Esophagus squamous epithelium (tissue), 5 donors: ENCODE data around the gene MOB3A. TPM values are rescaled to one million over a fixed set of nuclear protein-coding genes. Genes with fewer than 3 reads are reported as not detected.

Experiments
- DNase-seq: peaks from one replicate; lab custom pipeline; 2025; lab: John Stamatoyannopoulos, UW
- H3K27ac ChIP-seq, 4 donors: fragments of 200-600 bp; sonication (generic); one replicate each; pipeline ENCODE4 v1.5.1; 2016 to 2019; ENCODE audit warnings: mild to moderate bottlenecking in 1 of 4
- H3K27me3 ChIP-seq, 4 donors: fragments of 200-600 bp; sonication (generic); 1 replicate in 3 of 4; 2 replicates in 1 of 4; pipeline versions ENCODE4 v1.5.1 to v1.6.0; 2017 to 2021; ENCODE audit warnings: antibody characterized with exemption in 1 of 4
- H3K36me3 ChIP-seq, 3 donors: fragments of 200-600 bp; sonication (generic); one replicate each; pipeline ENCODE4 v1.5.1; 2016 to 2019
- H3K4me1 ChIP-seq, 3 donors: fragments of 200-600 bp; sonication (generic); one replicate each; pipeline ENCODE4 v1.5.1; 2017 to 2019
- H3K4me3 ChIP-seq, 4 donors: fragments of 200-600 bp; sonication (generic); 1 replicate in 3 of 4; 2 replicates in 1 of 4; pipeline ENCODE4 v1.5.1; 2016 to 2019; ENCODE audit warnings: mild to moderate bottlenecking in 2 of 4, moderate library complexity in 1 of 4
- H3K9me3 ChIP-seq, 3 donors: fragments of 200-600 bp; sonication (generic); one replicate each; pipeline ENCODE4 v1.5.1; 2016 to 2019
- POLR2A ChIP-seq, 4 donors: fragments of 450-650 bp; IDR thresholded peaks; one replicate each; pipeline ENCODE4 v1.6.1; 2017; ENCODE audit warnings: antibody characterized with exemption in 4 of 4, mild to moderate bottlenecking in 4 of 4, moderate library complexity in 3 of 4
- WGBS, 2 donors: methylation state at CpG; one replicate each; pipeline ENCODE4 v1.1.5; 2018; 5-methylcytosine and 5-hydroxymethylcytosine counted together
- intact Hi-C: fragments of 100-400 bp; cut with DNase I; formaldehyde crosslinking; loops from one replicate; pipeline ENCODE4 v1.15.0; 2022
- total RNA-seq, 4 donors: library from RNA; depleted of rRNA; stranded (reverse); fragments of >200 nt; gene quantifications; one replicate each; pipeline ENCODE4 v1.1.0, GENCODE V29; 2016
- TF ChIP-seq, protein P1 (sequence below), 6 experiments: fragments of 450-650 bp in 4 of 6; fragments of 200-600 bp in 2 of 6; sonication (generic) in 2 of 6; IDR thresholded peaks; one replicate each; pipeline ENCODE4 v1.5.1; 2016 to 2019; ENCODE audit warnings: antibody characterized with exemption in 6 of 6, mild to moderate bottlenecking in 4 of 6, moderate library complexity in 4 of 6
- donor health status: DM: yes; HTN: yes; CAD: no.

Gene MOB3A
- total RNA-seq, 4 donors from 2014 or later = 22.9 to 26.9 (median 23.6) TPM

DNA sequence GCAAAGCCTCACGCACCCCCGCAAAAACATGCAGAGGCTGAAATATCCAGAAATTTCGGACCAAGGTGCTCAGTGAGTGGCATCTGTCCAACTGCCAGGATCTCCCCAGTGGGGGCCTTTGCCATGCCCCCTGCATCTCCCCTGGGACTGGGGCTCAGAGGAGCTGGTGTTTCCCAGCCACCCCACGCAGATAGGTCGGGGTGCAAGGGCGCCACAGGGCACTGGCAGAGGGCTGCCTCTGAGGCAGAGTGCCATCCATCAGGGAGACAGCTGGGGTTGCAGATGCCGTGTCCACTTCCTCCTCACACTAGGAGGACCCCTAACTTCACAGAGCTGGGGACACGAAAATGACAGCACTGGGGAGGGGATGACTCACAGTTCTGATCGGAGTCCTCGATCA, 26.9 kb upstream of the MOB3A start:
- intact Hi-C loops = no loop called here
- TF ChIP-seq, protein P1, sequence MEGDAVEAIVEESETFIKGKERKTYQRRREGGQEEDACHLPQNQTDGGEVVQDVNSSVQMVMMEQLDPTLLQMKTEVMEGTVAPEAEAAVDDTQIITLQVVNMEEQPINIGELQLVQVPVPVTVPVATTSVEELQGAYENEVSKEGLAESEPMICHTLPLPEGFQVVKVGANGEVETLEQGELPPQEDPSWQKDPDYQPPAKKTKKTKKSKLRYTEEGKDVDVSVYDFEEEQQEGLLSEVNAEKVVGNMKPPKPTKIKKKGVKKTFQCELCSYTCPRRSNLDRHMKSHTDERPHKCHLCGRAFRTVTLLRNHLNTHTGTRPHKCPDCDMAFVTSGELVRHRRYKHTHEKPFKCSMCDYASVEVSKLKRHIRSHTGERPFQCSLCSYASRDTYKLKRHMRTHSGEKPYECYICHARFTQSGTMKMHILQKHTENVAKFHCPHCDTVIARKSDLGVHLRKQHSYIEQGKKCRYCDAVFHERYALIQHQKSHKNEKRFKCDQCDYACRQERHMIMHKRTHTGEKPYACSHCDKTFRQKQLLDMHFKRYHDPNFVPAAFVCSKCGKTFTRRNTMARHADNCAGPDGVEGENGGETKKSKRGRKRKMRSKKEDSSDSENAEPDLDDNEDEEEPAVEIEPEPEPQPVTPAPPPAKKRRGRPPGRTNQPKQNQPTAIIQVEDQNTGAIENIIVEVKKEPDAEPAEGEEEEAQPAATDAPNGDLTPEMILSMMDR (IDR thresholded peaks at IDR 0.05) = no peak
- TF ChIP-seq POLR2A (IDR thresholded peaks at IDR 0.05) = no peak
- WGBS, 2 donors = 90 to 91% methylated on average over 6 to 8 of the region's 10 CpGs
- H3K36me3 ChIP-seq = peaks cover 51 to 100% (median 59%) of the 10 kb centered on the region in 3 donors
- DNase-seq = no peak
- no peak overlapping the region for H3K4me3 ChIP-seq
- H3K9me3 ChIP-seq = no peaks in the 10 kb centered on the region
- no peak overlapping the region for H3K27ac ChIP-seq
- H3K27me3 ChIP-seq = no peaks in the 10 kb centered on the region
- no peaks in the 10 kb centered on the region for H3K4me1 ChIP-seq

DNA sequence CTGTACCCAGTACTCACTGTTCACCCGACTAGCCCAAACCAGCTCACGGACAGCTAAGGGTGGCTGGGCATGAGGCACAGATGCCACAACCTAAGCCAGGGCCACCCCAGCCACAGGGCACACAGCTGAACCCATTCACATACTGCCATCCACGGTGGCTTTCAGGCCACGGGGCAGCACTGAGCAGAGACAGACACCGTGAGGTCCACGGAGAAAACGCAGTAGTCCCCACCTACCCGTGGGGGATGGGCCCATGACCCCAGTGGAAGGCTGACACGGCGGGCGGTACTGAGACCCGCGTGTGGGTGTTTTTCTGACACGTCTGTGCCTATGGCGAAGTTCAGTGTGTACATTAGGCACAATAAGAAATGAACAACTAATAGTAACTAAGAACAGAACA, 26.1 kb upstream of the MOB3A start:
- Histone ChIP-seq H3K4me1 (no peaks in the 10 kb centered on the region), H3K36me3 (peaks cover 58 to 100% (median 67%) of the 10 kb centered on the region in 3 donors), H3K4me3 (no peak overlapping the region), H3K9me3 (no peaks in the 10 kb centered on the region), H3K27me3 (no peaks in the 10 kb centered on the region), H3K27ac (no peak overlapping the region)
- no peak for DNase-seq
- TF ChIP-seq, protein P1 (IDR thresholded peaks at IDR 0.05) = no peak
- no peak for TF ChIP-seq POLR2A (IDR thresholded peaks at IDR 0.05)
- intact Hi-C loops = no loop called here
- 89 to 96% methylated on average over 8 to 9 of the region's 15 CpGs for WGBS, 2 donors

DNA sequence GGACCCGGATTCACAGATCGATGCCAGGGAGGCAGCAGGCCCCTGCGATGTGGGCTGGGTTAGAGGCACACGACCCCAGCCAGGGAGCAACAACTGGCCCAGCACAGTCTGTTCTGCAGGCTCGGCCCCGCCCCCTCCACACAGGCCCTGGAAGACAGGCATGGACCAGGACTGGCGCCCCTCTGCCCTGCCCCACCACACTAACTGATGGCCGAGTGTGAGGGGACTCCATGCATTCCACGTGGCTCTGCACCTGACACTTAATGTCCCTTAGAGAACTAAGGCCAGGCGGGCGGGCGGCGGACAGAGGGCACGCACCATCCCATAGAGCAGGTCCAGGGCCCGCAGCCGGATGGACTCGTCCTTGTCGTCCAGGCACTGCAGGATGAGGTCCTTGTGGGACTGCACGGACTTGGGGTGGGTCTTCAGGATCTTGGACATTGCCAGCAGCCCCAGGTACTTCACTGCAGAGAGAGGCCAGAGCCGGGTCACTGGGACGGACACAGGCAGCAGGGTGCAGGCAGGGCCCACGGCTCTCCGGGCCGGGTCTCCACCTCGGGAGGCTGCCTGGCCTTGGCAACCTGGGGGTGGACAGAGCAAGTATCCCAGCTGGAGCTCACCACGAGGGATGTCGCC, 25.4 kb upstream of the MOB3A start:
- H3K36me3 ChIP-seq = peaks cover 62 to 100% (median 68%) of the 10 kb centered on the region in 3 donors
- DNase-seq = no peak
- intact Hi-C loops = no loop called here
- no peaks in the 10 kb centered on the region for H3K9me3 ChIP-seq
- H3K27ac ChIP-seq = no peak overlapping the region
- H3K4me3 ChIP-seq = no peak overlapping the region
- TF ChIP-seq, protein P1 (IDR thresholded peaks at IDR 0.05) = no peak
- no peak for TF ChIP-seq POLR2A (IDR thresholded peaks at IDR 0.05)
- H3K27me3 ChIP-seq = no peaks in the 10 kb centered on the region
- H3K4me1 ChIP-seq = no peaks in the 10 kb centered on the region
- no CpG with 5 or more reads among the region's 27 CpGs for WGBS, 2 donors

DNA sequence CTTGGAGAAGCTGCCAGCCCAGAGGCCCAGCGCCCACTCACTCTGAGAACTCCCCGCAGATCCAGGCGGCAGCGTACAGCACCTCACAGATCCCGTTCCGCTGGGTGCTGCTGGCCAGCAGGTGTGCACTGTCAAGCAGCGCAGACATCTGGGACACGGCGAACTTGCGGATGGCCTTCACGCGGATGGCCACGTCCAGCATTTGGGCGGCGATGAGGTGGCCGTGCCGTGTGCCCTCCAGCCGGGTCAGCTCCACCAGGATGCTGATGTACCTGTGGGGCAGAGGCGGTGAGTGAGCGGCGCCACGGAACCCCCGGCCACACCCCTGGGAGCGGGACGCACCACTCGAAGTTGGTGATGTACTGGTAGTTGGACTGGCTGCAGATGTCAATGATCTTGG, 24.7 kb upstream of the MOB3A start:
- intact Hi-C loops = no loop called here
- Histone ChIP-seq H3K36me3 (peaks cover 69 to 100% (median 74%) of the 10 kb centered on the region in 3 donors), H3K27ac (no peak overlapping the region), H3K4me3 (no peak overlapping the region), H3K4me1 (no peaks in the 10 kb centered on the region), H3K9me3 (no peaks in the 10 kb centered on the region), H3K27me3 (no peaks in the 10 kb centered on the region)
- no peak for TF ChIP-seq POLR2A (IDR thresholded peaks at IDR 0.05)
- TF ChIP-seq, protein P1 (IDR thresholded peaks at IDR 0.05) = no peak
- WGBS, 2 donors = 85 to 93% methylated on average over 8 to 13 of the region's 26 CpGs
- DNase-seq = no peak

DNA sequence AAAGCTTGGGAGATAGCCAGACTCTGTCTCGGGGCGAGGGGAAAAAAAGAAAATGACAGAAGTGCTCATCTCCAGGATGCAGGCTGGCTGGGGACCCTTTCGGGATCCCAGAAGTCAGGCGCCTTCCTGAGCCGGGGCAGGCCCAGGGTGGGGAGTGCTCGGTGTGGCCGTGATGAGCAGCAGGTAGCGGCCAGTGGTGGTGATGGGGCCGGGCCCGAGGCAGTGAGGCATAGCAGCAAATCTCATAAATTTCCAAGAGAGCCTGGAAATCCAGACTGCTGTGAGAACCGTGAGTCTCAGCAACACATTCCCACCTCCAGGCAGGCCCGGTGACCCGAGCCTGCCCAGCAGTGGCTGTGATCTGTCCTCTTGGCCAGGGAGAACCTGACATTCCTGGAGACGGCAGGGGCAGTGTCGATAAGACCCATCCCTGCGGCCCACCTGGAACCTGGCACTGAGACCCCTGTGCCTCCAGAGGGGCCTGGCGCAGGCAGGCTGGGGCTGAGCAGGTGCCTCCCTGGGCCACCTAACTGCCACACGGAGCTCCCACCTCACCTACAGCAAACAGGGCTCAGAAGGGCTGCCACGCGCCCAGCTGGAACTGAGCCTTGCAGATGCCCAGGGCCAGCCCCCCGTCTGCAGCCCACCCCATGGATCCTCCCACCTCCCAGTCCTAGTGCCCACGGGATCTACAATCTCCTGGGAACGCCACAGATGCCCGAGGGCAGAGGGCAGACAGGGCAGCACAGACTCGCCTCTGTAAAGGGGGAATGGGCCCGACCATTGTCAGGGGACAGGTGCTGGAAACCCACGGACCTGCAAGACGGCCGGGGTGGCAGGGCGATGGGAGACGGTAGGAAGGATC, 24.0 kb upstream of the MOB3A start:
- H3K9me3 ChIP-seq = no peaks in the 10 kb centered on the region
- intact Hi-C loops = no loop called here
- H3K36me3 ChIP-seq = peaks cover 76 to 100% (median 81%) of the 10 kb centered on the region in 3 donors
- H3K4me3 ChIP-seq = no peak overlapping the region
- TF ChIP-seq POLR2A (IDR thresholded peaks at IDR 0.05) = no peak
- TF ChIP-seq, protein P1 (IDR thresholded peaks at IDR 0.05) = no peak
- H3K27me3 ChIP-seq = no peaks in the 10 kb centered on the region
- no peaks in the 10 kb centered on the region for H3K4me1 ChIP-seq
- no peak overlapping the region for H3K27ac ChIP-seq
- WGBS, 2 donors = 85 to 93% methylated on average over 8 to 13 of the region's 31 CpGs
- DNase-seq = no peak
